Left lung (tissue), 10 donors: ENCODE data around the gene CENPP. TPM values are rescaled to one million over a fixed set of nuclear protein-coding genes. Genes with fewer than 3 reads are reported as not detected.
A peak's percentile ranks its signal among the peaks of the same experiment; 100 is the strongest.

Source experiments
- ATAC-seq: fragments of 200-7000 bp; cut with Tn5 transposase; one replicate; pipeline ENCODE4 v1.9.1; 2020; ENCODE audit warnings: moderate library complexity
- DNase-seq, 4 donors: peaks; one replicate each; pipeline ENCODE4 v3.0.0-alpha.2; 2013 to 2020
- H3K27ac ChIP-seq, 2 donors: fragments of 200-600 bp; sonication (generic) in 1 of 2; one replicate each; pipeline versions ENCODE4 v1.5.0 to v1.8.0; 2020 to 2021
- H3K27me3 ChIP-seq, 2 donors: fragments of 200-600 bp; sonication (generic) in 1 of 2; one replicate each; pipeline versions ENCODE4 v1.5.0 to v1.8.0; 2020 to 2021
- H3K36me3 ChIP-seq, 2 donors: fragments of 200-600 bp; sonication (generic) in 1 of 2; one replicate each; pipeline versions ENCODE4 v1.5.0 to v1.8.0; 2020 to 2021
- H3K4me1 ChIP-seq, 2 donors: fragments of 200-600 bp; one replicate each; pipeline ENCODE4 v1.8.0; 2021
- H3K4me3 ChIP-seq, 2 donors: fragments of 200-600 bp; sonication (generic) in 1 of 2; one replicate each; pipeline versions ENCODE4 v1.5.0 to v1.8.0; 2020 to 2021; ENCODE audit warnings: mild to moderate bottlenecking in 1 of 2
- H3K9me3 ChIP-seq, 2 donors: fragments of 200-600 bp; sonication (generic) in 1 of 2; one replicate each; pipeline versions ENCODE4 v1.5.0 to v1.8.0; 2020 to 2021
- CTCF ChIP-seq, 2 donors: fragments of 200-600 bp; sonication (generic) in 1 of 2; IDR thresholded peaks; one replicate each; pipeline versions ENCODE4 v1.5.0 to v1.8.0; 2021; ENCODE audit warnings: antibody characterized with exemption in 2 of 2
- intact Hi-C, 2 donors: fragments of 100-400 bp; cut with DNase I; formaldehyde crosslinking; loops; one replicate each; pipeline versions ENCODE4 v1.11.2 to v1.14.2; 2022
- polyA plus RNA-seq, 6 donors: library from polyadenylated mRNA; unstranded; fragments of 120-200 nt; gene quantifications; one replicate each; pipeline ENCODE4 v1.2.1, GENCODE V29; 2013; ENCODE audit not compliant: insufficient read length in 6 of 6
- total RNA-seq, 2 donors: library from RNA; stranded (reverse); fragmentation: NEBNext Ultra II Directional; extraction: Animal tissue kit (Norgen Biotek cat#: 25700); gene quantifications; one replicate each; pipeline ENCODE4 v1.2.1, GENCODE V29; 2021
- donor health status: DM: no; HTN: yes; CAD: no.
- donor health status: DM: no; HTN: no; CAD: no.

CENPP gene
- total and polyA plus RNA-seq, 8 donors: 3.2 to 9.0 (median 5.7) TPM

GRCh38 chr9:92289708-92290390 is 35.9 kb upstream of the CENPP start:
- Histone ChIP-seq H3K4me3 (no peak overlapping the region), H3K9me3 (no peaks in the 10 kb centered on the region), H3K27me3 (no peaks in the 10 kb centered on the region), H3K27ac (no peak overlapping the region), H3K36me3 (peaks cover 0 to 42% of the 10 kb centered on the region in 2 donors), H3K4me1 (peaks cover 23 to 26% of the 10 kb centered on the region in 2 donors)
- DNase-seq: no peak
- no peak for TF ChIP-seq CTCF (IDR thresholded peaks at IDR 0.05)
- intact Hi-C loops: no loop called here
- no peak for ATAC-seq

- no peak for DNase-seq
- H3K4me1 ChIP-seq: peaks cover 23 to 30% of the 10 kb centered on the region in 2 donors
- no peak overlapping the region for H3K27ac ChIP-seq
- H3K4me3 ChIP-seq: no peak overlapping the region
- H3K27me3 ChIP-seq: no peaks in the 10 kb centered on the region
- ATAC-seq: no peak
- TF ChIP-seq CTCF (IDR thresholded peaks at IDR 0.05): no peak
- H3K36me3 ChIP-seq: peaks cover 0 to 32% of the 10 kb centered on the region in 2 donors
- intact Hi-C loops: no loop called here
- H3K9me3 ChIP-seq: no peaks in the 10 kb centered on the region
Observed at GRCh38 chr9:92290785-92291429, 34.8 kb upstream of the CENPP start.

- no peak for DNase-seq
- intact Hi-C loops: no loop called here
- H3K4me3 ChIP-seq: peak overlapping the region in 1 of 2 donors; percentile 74
Observed at GRCh38 chr9:92291577-92291976, 34.2 kb upstream of the CENPP start.

GRCh38 chr9:92292338-92293074 is 33.2 kb upstream of the CENPP start:
- Histone ChIP-seq H3K9me3 (no peaks in the 10 kb centered on the region), H3K36me3 (peaks cover 0 to 26% of the 10 kb centered on the region in 2 donors), H3K27ac (peak overlapping the region in 1 of 2 donors; percentile 72), H3K27me3 (no peaks in the 10 kb centered on the region), H3K4me3 (peak overlapping the region; percentile 74 to 75), H3K4me1 (peaks cover 23 to 30% of the 10 kb centered on the region in 2 donors)
- ATAC-seq: no peak
- DNase-seq: no peak
- no peak for TF ChIP-seq CTCF (IDR thresholded peaks at IDR 0.05)
- intact Hi-C loops: no loop called here

More at GRCh38 chr9:92291577-92291976, 34.2 kb upstream of the CENPP start:
- ATAC-seq: no peak
- Histone ChIP-seq H3K9me3 (no peaks in the 10 kb centered on the region), H3K36me3 (peaks cover 0 to 26% of the 10 kb centered on the region in 2 donors), H3K4me1 (peaks cover 23 to 30% of the 10 kb centered on the region in 2 donors), H3K27me3 (no peaks in the 10 kb centered on the region), H3K27ac (no peak overlapping the region)
- TF ChIP-seq CTCF (IDR thresholded peaks at IDR 0.05): no peak

GRCh38 chr9:92293075-92293354 is 32.7 kb upstream of the CENPP start:
- ATAC-seq: no peak
- DNase-seq: no peak
- Histone ChIP-seq H3K27me3 (no peaks in the 10 kb centered on the region), H3K36me3 (peaks cover 0 to 26% of the 10 kb centered on the region in 2 donors), H3K4me1 (peaks cover 23 to 30% of the 10 kb centered on the region in 2 donors), H3K4me3 (peak overlapping the region; percentile 74 to 75), H3K9me3 (no peaks in the 10 kb centered on the region), H3K27ac (peak overlapping the region in 1 of 2 donors; percentile 72)
- TF ChIP-seq CTCF (IDR thresholded peaks at IDR 0.05): no peak
- intact Hi-C loops: no loop called here
